DMS 273 (cell line): ENCODE results near the gene ARPC1B.
"Not testable (repeated sequence)": the region's sequence is repeated elsewhere in the genome, so short reads cannot be mapped to it uniquely, and the experiment has no call there.

ENCODE experiments used
- DNase-seq: peaks from one replicate; lab custom pipeline; 2025; ENCODE audit not compliant: unreplicated experiment; lab: John Stamatoyannopoulos, UW

Gene ARPC1B

GRCh38 chr7:99408379-99409191 lies 34.1 kb downstream of the ARPC1B start, which contains the start of the genes BUD31 and PDAP1:
TSS of gene BUD31 (plus strand) at chr7:99408969. CDS start at chr7:99411093, 2,124 bp downstream.
TSS of gene PDAP1 (minus strand) at chr7:99408597. CDS start at chr7:99408548, 49 bp downstream.
- peak; percentile 98 for DNase-seq

- peak; percentile 73 for DNase-seq
These were observed 34.7 kb downstream of the ARPC1B start for GRCh38 chr7:99409192-99409572.

- DNase-seq = peak; percentile 47
These were observed 35.3 kb downstream of the ARPC1B start for GRCh38 chr7:99409806-99410205.

DNA sequence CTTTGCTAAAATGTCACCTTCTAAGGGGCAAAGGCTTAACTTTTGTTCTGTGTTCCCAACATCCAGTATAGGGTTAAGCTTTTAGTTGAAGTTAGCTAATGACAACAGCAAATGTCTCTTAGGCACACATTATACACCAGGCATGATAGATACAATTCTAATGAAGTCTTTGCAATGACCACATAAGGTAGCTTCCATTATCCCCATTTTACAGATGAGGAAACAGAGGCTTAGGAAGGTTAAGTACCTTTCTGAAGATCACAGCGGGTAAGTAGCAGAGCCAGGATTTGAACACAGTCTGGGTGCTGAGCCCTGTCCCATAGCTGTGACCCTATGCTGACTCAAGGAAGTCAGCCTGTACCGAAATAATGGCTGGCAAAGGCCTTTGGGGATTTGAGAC lies 36.1 kb downstream of the ARPC1B start:
- no peak for DNase-seq

- DNase-seq = peak; percentile 87
These were observed 41.1 kb downstream of the ARPC1B start for GRCh38 chr7:99415513-99416127.

GRCh38 chr7:99418260-99418659 lies 43.7 kb downstream of the ARPC1B start:
- no peak for DNase-seq

GRCh38 chr7:99419323-99420021 lies 44.9 kb downstream of the ARPC1B start:
- no peak for DNase-seq

GRCh38 chr7:99420213-99420612 lies 45.7 kb downstream of the ARPC1B start:
- no peak for DNase-seq

DNA sequence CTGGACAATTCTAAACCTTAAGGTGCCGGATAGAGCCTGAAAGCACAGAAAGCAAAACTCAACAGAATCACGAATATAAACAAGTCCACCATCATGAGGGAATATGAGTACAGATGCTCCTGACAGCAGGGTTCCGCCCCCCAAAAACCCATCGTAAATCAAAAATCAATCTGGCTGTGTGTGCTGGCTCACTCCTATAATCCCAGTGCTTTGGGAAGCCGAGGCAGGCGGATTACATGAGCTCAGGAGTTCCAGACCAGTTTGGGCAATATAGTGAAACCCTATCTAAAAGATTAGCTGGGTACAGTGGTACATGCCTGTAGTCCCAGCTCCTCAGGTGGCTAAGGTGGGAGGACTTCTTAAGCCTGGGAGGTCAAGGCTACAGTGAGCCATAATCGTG lies 46.5 kb downstream of the ARPC1B start:
- DNase-seq = peak; percentile 28

GRCh38 chr7:99422186-99422585 lies 47.7 kb downstream of the ARPC1B start:
- DNase-seq = no peak

GRCh38 chr7:99422625-99423024 lies 48.1 kb downstream of the ARPC1B start:
- no peak for DNase-seq

GRCh38 chr7:99424932-99425730 lies 50.6 kb downstream of the ARPC1B start:
- DNase-seq = no peak

- DNase-seq = no peak
These were observed 54.5 kb downstream of the ARPC1B start for GRCh38 chr7:99428972-99429566.

- no peak for DNase-seq
These were observed 55.2 kb downstream of the ARPC1B start for GRCh38 chr7:99429756-99430155.

DNA sequence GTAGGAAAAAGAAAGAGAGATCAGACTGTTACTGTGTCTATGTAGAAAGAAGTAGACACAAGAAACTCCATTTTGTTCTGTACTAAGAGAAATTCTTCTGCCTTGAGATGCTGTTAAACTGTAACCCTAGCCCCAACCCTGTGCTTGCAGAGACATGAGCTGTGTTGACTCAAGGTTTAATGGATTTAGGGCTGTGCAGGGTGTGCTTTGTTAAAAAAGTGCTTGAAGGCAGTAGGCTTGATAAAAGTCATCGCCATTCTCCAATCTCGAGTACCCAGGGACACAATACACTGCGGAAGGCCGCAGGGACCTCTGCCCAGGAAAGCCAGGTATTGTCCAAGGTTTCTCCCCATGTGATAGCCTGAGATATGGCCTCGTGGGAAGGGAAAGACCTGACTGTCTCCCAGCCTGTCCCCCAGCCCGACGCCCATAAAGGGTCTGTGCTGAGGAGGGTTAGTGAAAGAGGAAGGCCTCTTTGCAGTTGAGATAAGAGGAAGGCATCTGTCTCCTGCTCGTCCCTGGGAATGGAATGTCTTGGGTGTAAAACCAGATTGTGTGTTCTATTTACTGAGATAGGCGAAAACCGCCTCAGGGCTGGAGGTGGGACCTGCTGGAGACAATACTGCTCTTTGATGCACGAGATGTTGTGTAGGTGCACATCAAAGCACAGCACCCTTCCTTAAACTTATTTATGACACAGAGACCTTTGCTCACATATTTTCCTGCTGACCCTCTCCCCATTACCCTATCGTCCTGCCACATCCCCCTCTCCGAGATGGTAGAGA lies 57.4 kb downstream of the ARPC1B start:
- not testable (repeated sequence) for DNase-seq

- no peak for DNase-seq
These were observed 58.6 kb downstream of the ARPC1B start for GRCh38 chr7:99433158-99433557.

DNA sequence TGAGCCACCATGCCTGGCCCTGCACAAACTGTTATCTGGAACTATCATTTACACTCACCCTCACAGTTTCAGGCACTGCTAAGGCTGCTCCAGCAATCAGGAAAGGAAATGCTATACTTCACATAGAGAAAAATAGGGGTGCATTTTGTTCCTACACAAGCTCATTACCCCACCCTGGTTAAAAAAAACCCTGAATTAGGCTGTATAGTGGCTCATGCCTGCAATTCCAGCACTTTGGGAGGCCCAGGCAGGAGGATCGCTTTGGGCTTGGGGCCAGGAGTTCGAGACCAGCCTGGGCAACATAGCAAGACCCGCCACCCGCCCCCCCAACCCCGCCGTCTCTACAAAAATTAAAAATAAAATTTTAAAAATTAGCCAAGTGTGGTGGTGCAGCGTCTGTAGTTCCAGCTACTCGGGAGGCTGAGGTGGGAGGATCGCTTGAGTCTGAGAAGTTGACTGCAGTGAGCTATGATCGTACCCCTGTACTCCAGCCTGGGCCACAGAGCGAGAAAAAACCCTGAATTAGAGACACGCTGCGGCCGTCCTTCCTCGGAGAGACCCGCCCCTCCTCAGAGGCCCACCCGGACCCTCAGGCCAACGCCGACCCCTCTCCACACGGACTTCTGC lies 63.5 kb downstream of the ARPC1B start:
- DNase-seq = no peak

DNA sequence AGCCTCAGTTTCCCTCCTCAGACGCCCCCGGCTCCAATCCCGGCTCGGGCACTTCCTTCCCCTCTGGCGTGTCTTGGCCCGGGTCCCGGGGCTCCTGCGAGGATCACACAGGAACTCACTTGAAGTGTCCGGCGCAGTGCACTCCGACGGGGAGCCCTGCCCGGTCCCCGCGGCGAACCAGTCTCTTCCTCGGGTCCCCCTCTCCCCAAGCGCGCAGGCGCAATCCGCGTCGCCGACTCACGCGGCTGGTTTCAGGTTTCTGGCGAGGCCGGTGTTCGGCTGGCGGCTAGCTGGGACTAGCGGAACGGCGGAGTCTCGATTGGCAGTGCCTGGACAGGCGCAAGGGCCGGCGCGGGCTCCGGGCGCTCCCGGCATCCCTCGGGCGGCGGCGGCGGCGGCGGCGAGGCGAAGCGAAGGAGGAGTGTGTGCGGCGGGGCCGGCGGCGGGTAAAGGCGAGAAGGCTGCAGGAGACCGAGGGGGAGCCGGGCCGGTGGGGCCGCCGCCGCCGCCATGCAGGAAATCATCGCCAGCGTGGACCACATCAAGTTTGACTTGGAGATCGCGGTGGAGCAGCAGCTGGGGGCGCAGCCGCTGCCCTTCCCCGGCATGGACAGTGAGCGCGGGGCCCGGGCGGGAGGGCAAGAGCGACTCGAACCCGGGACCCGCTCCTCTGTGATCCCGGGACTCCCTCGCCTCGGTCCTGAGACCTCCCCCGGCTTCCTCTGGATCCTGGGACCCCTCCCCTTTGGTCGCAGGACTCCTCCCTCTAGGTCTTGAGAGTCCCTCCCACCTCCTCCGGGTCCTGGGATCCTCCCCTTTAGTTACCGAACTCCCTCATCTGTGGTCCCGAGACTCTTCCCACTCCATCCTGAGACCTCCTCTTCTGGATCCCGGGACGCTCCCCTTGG lies 64.3 kb downstream of the ARPC1B start, which contains the start of the genes CPSF4 and PTCD1:
Gene CPSF4, plus strand, starts transcription at position 371 of the 908 bp plus-strand sequence. Its CDS starts 140 bp downstream, at position 511.
Gene PTCD1, minus strand, starts transcription at position 226 of the 908 bp plus-strand sequence. CDS start 3,556 bp downstream, outside the sequence.
- peak; percentile 99 for DNase-seq
